CD4-positive, alpha-beta T cell (primary cell): ENCODE measurements around the gene SLPI. TPM values are rescaled to one million over a fixed set of nuclear protein-coding genes. Genes with fewer than 3 reads are reported as not detected.

Experiments
- ATAC-seq: fragments of 200-7000 bp; cut with Tn5 transposase; one replicate; pipeline ENCODE4 v1.10.0; 2022; ENCODE audit warnings: mild to moderate bottlenecking; ENCODE audit not compliant: poor library complexity
- CTCF ChIA-PET: fragments of 350-600 bp; sonication (Branson Sonifier 250); formaldehyde crosslinking; loops from one replicate; lab custom pipeline; 2021; ENCODE audit warnings: antibody characterized with exemption, inconsistent platforms; lab: Charles Lee
- POLR2A ChIA-PET: fragments of 350-600 bp; sonication (Branson Sonifier 250); formaldehyde crosslinking; loops from one replicate; lab custom pipeline; 2021; ENCODE audit warnings: antibody characterized with exemption, inconsistent platforms; lab: Charles Lee
- DNase-seq, 14 experiments: peaks; one replicate each; pipeline ENCODE4 v3.0.0-alpha.2; 2013 to 2020; ENCODE audit warnings: mixed read lengths in 2 of 14
- H3K27ac ChIP-seq, 2 donors: one replicate each; pipeline versions ENCODE4 v1.5.1 to v1.7.0; 2013; ENCODE audit warnings: low read length in 2 of 2, low read depth in 1 of 2, mild to moderate bottlenecking in 1 of 2
- H3K27me3 ChIP-seq, 2 experiments: 1 replicate in 1 of 2; 2 replicates in 1 of 2; pipeline versions ENCODE4 v1.6.1 to v1.7.0; 2013; ENCODE audit warnings: low read length in 2 of 2, control low read depth in 1 of 2, mild to moderate bottlenecking in 1 of 2, moderate library complexity in 1 of 2; ENCODE audit not compliant: insufficient read depth in 2 of 2, control insufficient read depth in 1 of 2
- H3K36me3 ChIP-seq: one replicate; pipeline ENCODE4 v1.6.1; 2013; ENCODE audit warnings: low read length, control low read depth; ENCODE audit not compliant: insufficient read depth
- H3K4me1 ChIP-seq: one replicate; pipeline ENCODE4 v1.6.1; 2013; ENCODE audit warnings: low read length, control low read depth; ENCODE audit not compliant: insufficient read depth
- H3K4me3 ChIP-seq: one replicate; pipeline ENCODE4 v1.5.1; 2013; ENCODE audit warnings: mild to moderate bottlenecking, low read length, moderate library complexity
- H3K9me3 ChIP-seq, 2 experiments: 1 replicate in 1 of 2; 2 replicates in 1 of 2; pipeline versions ENCODE4 v1.6.1 to v1.7.0; 2013; ENCODE audit warnings: low read length in 2 of 2, mild to moderate bottlenecking in 2 of 2, control low read depth in 1 of 2, moderate library complexity in 1 of 2; ENCODE audit not compliant: control insufficient read depth in 1 of 2, insufficient read depth in 1 of 2
- H3K27ac Mint-ChIP-seq: one replicate; pipeline ENCODE4 v1.8.0; 2020; ENCODE audit warnings: mixed read lengths
- H3K27me3 Mint-ChIP-seq: one replicate; pipeline ENCODE4 v1.8.0; 2021; ENCODE audit warnings: mixed read lengths
- H3K36me3 Mint-ChIP-seq: one replicate; pipeline ENCODE4 v1.8.0; 2021; ENCODE audit warnings: low read depth, mixed read lengths
- H3K4me1 Mint-ChIP-seq: one replicate; pipeline ENCODE4 v1.8.0; 2021; ENCODE audit warnings: low read depth, mixed read lengths
- H3K4me3 Mint-ChIP-seq: one replicate; pipeline ENCODE4 v1.8.0; 2020; ENCODE audit warnings: mild to moderate bottlenecking, mixed read lengths
- H3K9me3 Mint-ChIP-seq: one replicate; pipeline ENCODE4 v1.8.0; 2020; ENCODE audit warnings: mixed read lengths
- intact Hi-C, 2 experiments: fragments of 100-400 bp; cut with DNase I in 1 of 2; cut with micrococcal nuclease in 1 of 2; formaldehyde crosslinking; loops; one replicate each; pipeline versions ENCODE4 v1.15.1 to v1.9.0; 2023 to 2025; cut with DNase I, micrococcal nuclease
- total RNA-seq, 174 experiments: library from RNA in 2 of 174; stranded (reverse) in 2 of 174; gene quantifications; one replicate each; pipeline ENCODE4 v1.2.3 and lab custom pipeline; 2021 to 2026
- TF ChIP-seq, protein P1 (sequence below): fragments of 200-600 bp; IDR thresholded peaks from one replicate; pipeline ENCODE4 v1.8.0; 2022; ENCODE audit warnings: antibody characterized with exemption, mild to moderate bottlenecking

The SLPI gene
- total RNA-seq, 2 experiments from 2014 or later: not detected

DNA sequence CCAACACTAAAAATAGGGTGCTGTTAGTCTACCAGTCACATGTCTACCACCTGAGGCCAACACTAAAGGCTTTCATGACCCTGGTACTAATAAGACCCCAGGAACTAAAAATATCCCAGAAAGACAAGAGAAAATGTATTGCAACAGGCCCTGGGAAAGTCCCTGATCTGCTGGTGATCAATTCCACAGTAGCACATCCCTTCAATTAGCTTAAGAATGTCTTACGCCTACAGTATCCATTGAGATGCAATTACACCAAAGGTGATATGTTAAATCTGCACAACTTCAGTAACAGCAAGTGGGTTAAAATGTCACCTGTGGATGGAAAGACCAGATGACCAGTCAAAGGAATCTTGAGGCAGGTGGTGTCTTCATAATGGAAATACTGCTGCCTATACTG lies 44.4 kb downstream of the SLPI start:
- ATAC-seq (no peak), DNase-seq (no peak)
- H3K9me3 ChIP-seq: peaks cover 0 to 2% of the 10 kb centered on the region in 2 experiments
- no peaks in the 10 kb centered on the region for H3K4me1 ChIP-seq
- H3K4me3 Mint-ChIP-seq: no peak overlapping the region
- ChIA-PET CTCF (no interaction called here), POLR2A (no interaction called here)
- H3K27me3 ChIP-seq: peaks cover 5 to 23% of the 10 kb centered on the region in 2 experiments
- no peaks in the 10 kb centered on the region for H3K36me3 Mint-ChIP-seq
- no peak overlapping the region for H3K4me3 ChIP-seq
- no peaks in the 10 kb centered on the region for H3K36me3 ChIP-seq
- no peak overlapping the region for H3K27ac ChIP-seq
- H3K27me3 Mint-ChIP-seq: peaks cover 67% of the 10 kb centered on the region
- H3K4me1 Mint-ChIP-seq: no peaks in the 10 kb centered on the region
- no peak overlapping the region for H3K27ac Mint-ChIP-seq
- no peaks in the 10 kb centered on the region for H3K9me3 Mint-ChIP-seq
- intact Hi-C loops: no loop called here
- TF ChIP-seq, protein P1, sequence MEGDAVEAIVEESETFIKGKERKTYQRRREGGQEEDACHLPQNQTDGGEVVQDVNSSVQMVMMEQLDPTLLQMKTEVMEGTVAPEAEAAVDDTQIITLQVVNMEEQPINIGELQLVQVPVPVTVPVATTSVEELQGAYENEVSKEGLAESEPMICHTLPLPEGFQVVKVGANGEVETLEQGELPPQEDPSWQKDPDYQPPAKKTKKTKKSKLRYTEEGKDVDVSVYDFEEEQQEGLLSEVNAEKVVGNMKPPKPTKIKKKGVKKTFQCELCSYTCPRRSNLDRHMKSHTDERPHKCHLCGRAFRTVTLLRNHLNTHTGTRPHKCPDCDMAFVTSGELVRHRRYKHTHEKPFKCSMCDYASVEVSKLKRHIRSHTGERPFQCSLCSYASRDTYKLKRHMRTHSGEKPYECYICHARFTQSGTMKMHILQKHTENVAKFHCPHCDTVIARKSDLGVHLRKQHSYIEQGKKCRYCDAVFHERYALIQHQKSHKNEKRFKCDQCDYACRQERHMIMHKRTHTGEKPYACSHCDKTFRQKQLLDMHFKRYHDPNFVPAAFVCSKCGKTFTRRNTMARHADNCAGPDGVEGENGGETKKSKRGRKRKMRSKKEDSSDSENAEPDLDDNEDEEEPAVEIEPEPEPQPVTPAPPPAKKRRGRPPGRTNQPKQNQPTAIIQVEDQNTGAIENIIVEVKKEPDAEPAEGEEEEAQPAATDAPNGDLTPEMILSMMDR: no peak

DNA sequence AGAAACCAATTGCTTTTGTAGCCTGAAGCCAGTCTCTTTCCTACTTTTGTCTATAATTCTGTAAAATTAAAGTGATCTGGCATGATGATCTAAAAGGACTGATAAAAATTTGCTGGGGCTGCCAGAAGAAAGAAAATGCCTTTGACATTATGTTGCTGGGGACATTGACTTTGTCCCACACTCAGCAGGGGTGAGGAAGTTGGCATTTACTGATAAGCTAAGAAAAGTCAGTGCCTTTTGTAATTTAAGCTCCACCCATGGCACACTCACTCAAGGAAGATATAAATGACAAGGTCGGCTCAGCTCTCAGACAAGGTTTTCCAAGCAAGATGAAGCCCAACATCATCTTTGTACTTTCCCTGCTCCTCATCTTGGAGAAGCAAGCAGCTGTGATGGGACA lies 47.6 kb downstream of the SLPI start, which contains the start of gene SEMG1:
SEMG1 (plus strand) TSS at position 309 of the 400 bp plus-strand sequence; CDS start at position 330, 21 bp downstream.
- H3K36me3 ChIP-seq: no peaks in the 10 kb centered on the region
- H3K4me3 ChIP-seq: no peak within 1 kb of the TSS
- Mint-ChIP-seq H3K36me3 (no peaks in the 10 kb centered on the region), H3K4me1 (no peaks in the 10 kb centered on the region), H3K27me3 (peaks cover 65% of the 10 kb centered on the region), H3K27ac (no peak within 1 kb of the TSS), H3K4me3 (no peak within 1 kb of the TSS), H3K9me3 (peaks cover 3% of the 10 kb centered on the region)
- TF ChIP-seq, protein P1: no peak
- POLR2A ChIA-PET: no interaction called here
- no peak for ATAC-seq
- CTCF ChIA-PET: no interaction called here
- peaks cover 0 to 11% of the 10 kb centered on the region in 2 experiments for H3K9me3 ChIP-seq
- H3K27me3 ChIP-seq: peaks cover 5 to 31% of the 10 kb centered on the region in 2 experiments
- H3K4me1 ChIP-seq: no peaks in the 10 kb centered on the region
- intact Hi-C loops: no loop called here
- DNase-seq: no peak
- H3K27ac ChIP-seq: no peak within 1 kb of the TSS

Other genes starting within 250 kb of the SLPI start
- gene KCNS1, start 153.4 kb downstream of the SLPI start, total RNA-seq: not detected
- gene WFDC5, start 139.4 kb downstream of the SLPI start, total RNA-seq: not detected
- not detected for gene WFDC12, start 130.1 kb downstream of the SLPI start, total RNA-seq
- gene PI3, start 79.7 kb downstream of the SLPI start, total RNA-seq: not detected
- gene SEMG1, start 47.5 kb downstream of the SLPI start, total RNA-seq: not detected
- not detected for gene SEMG2, start 33.2 kb downstream of the SLPI start, total RNA-seq
- gene RBPJL, start 52.3 kb upstream of the SLPI start, total RNA-seq: not detected
- not detected for gene MATN4, start 53.7 kb upstream of the SLPI start, total RNA-seq
- gene SDC4, start 93.9 kb upstream of the SLPI start, total RNA-seq: 1 to 10 TPM; 1.0 to 1.1 TPM
- 100 to 1,000 TPM in 1 of 2 experiments, 10 to 100 TPM in 1; 94.8 to 107 TPM for gene SYS1, start 108.6 kb upstream of the SLPI start, total RNA-seq
- under 1 TPM in 1 of 2 experiments, not detected in 1; 0.36 TPM for gene TP53TG5, start 123.8 kb upstream of the SLPI start, total RNA-seq
- 10 to 100 TPM; 13.2 to 15.7 TPM for gene DBNDD2, start 153.7 kb upstream of the SLPI start, total RNA-seq
- 100 to 1,000 TPM; 157 to 163 TPM for gene PIGT, start 161.6 kb upstream of the SLPI start, total RNA-seq
- not detected for gene WFDC2, start 215.2 kb upstream of the SLPI start, total RNA-seq